ENCODE measurements around the gene BICDL2.

The BICDL2 gene

GRCh38 chr16:3046641-3047386 lies 10.1 kb upstream of the BICDL2 start:
- DNase-seq (ENCODE audit: low spot score) = no peak

GRCh38 chr16:3045758-3046640 lies 9.3 kb upstream of the BICDL2 start, which contains the start of gene MMP25:
Gene MMP25, plus strand, starts transcription at chr16:3046561. Its CDS starts 357 bp downstream, at chr16:3046918.
- no peak for DNase-seq (ENCODE audit: low spot score)

- DNase-seq (ENCODE audit: low spot score) = no peak
Observed at GRCh38 chr16:3044708-3045107, 8.0 kb upstream of the BICDL2 start.

GRCh38 chr16:3042376-3042775 lies 5.6 kb upstream of the BICDL2 start:
- DNase-seq (ENCODE audit: low spot score) = no peak

- DNase-seq (ENCODE audit: low spot score) = no peak
Observed at GRCh38 chr16:3038896-3039295, 2.2 kb upstream of the BICDL2 start.

GRCh38 chr16:3038256-3038655 lies 1.5 kb upstream of the BICDL2 start:
- DNase-seq (ENCODE audit: low spot score) = no peak

GRCh38 chr16:3035972-3036725 lies 595 bp downstream of the BICDL2 start:
- DNase-seq (ENCODE audit: low spot score) = no peak

- DNase-seq (ENCODE audit: low spot score) = no peak
Observed at GRCh38 chr16:3035289-3035971, 1.3 kb downstream of the BICDL2 start.

GRCh38 chr16:3032624-3033023 lies 4.1 kb downstream of the BICDL2 start:
- DNase-seq (ENCODE audit: low spot score) = no peak

- no peak for DNase-seq (ENCODE audit: low spot score)
Observed at GRCh38 chr16:3030222-3031212, 6.2 kb downstream of the BICDL2 start.

GRCh38 chr16:3029491-3030221 lies 7.1 kb downstream of the BICDL2 start:
- peak; percentile 53 for DNase-seq (ENCODE audit: low spot score)

GRCh38 chr16:3028716-3029319 lies 7.9 kb downstream of the BICDL2 start:
- no peak for DNase-seq (ENCODE audit: low spot score)

GRCh38 chr16:3027983-3028715 lies 8.6 kb downstream of the BICDL2 start:
- DNase-seq (ENCODE audit: low spot score) = peak; percentile 63

- no peak for DNase-seq (ENCODE audit: low spot score)
Observed at GRCh38 chr16:3027489-3027795, 9.3 kb downstream of the BICDL2 start.

- DNase-seq (ENCODE audit: low spot score) = no peak
Observed at GRCh38 chr16:3026609-3027488, 9.9 kb downstream of the BICDL2 start.

GRCh38 chr16:3026003-3026378 lies 10.8 kb downstream of the BICDL2 start:
- DNase-seq (ENCODE audit: low spot score) = no peak

GRCh38 chr16:3025032-3026002 lies 11.4 kb downstream of the BICDL2 start:
- DNase-seq (ENCODE audit: low spot score) = no peak

Data from AG08395 (cell line).